Occipital lobe (tissue), 2 donors: ENCODE data around the gene CENPK. TPM values are rescaled to one million over a fixed set of nuclear protein-coding genes. Genes with fewer than 3 reads are reported as not detected.

Experiments used
- small RNA-seq: library from RNA; depleted of rRNA; stranded (forward); fragments of <200 nt; gene quantifications from one replicate; pipeline ENCODE3, GENCODE V24; 2014
- total RNA-seq: library from RNA; depleted of rRNA; stranded (reverse); fragments of >200 nt; gene quantifications from one replicate; pipeline ENCODE4 v1.2.3, GENCODE V29; 2014

Gene CENPK
- total RNA-seq, 1 donor from 2014 or later = 8.1 TPM

Small RNA genes within 50 kb of the gene (small RNA-seq; reads per million reads assigned to genes)
- not detected for gene RNU6-540P

Other genes starting within 250 kb of the CENPK start
- gene ADAMTS6, start 81.2 kb downstream of the CENPK start, total RNA-seq = 17.5 TPM
- gene PPWD1, start 128 bp upstream of the CENPK start, total RNA-seq = 60.5 TPM
- gene TRIM23, start 61.2 kb upstream of the CENPK start, total RNA-seq = 94.1 TPM
- gene SHLD3, start 61.9 kb upstream of the CENPK start, total RNA-seq = 17.2 TPM
- gene TRAPPC13, start 61.9 kb upstream of the CENPK start, total RNA-seq = 40.6 TPM
- gene SGTB, start 158.9 kb upstream of the CENPK start, total RNA-seq = 35.9 TPM
- 61.6 TPM for gene NLN, start 159.0 kb upstream of the CENPK start, total RNA-seq